Peyer's patch (tissue), 4 donors: ENCODE results near the gene CELF2. TPM values are rescaled to one million over a fixed set of nuclear protein-coding genes. Genes with fewer than 3 reads are reported as not detected.

Experiments used
- DNase-seq, 3 donors: peaks; one replicate each; pipeline ENCODE4 v3.0.0-alpha.2; 2017 to 2019
- H3K27ac ChIP-seq, 4 donors: fragments of 200-600 bp; sonication (generic); one replicate each; pipeline ENCODE4 v1.5.1; 2016 to 2019
- H3K27me3 ChIP-seq, 2 donors: fragments of 200-600 bp; sonication (generic); one replicate each; pipeline ENCODE4 v1.5.1; 2019
- H3K36me3 ChIP-seq, 3 donors: fragments of 200-600 bp; sonication (generic); one replicate each; pipeline ENCODE4 v1.5.1; 2016 to 2019
- H3K4me1 ChIP-seq, 4 donors: fragments of 200-600 bp; sonication (generic); one replicate each; pipeline ENCODE4 v1.5.1; 2016 to 2019
- H3K4me3 ChIP-seq, 4 donors: fragments of 200-600 bp; sonication (generic); 1 replicate in 3 of 4; 2 replicates in 1 of 4; pipeline ENCODE4 v1.5.1; 2016 to 2019; ENCODE audit warnings: mild to moderate bottlenecking in 1 of 4
- H3K9me3 ChIP-seq, 4 donors: fragments of 200-600 bp; sonication (generic); one replicate each; pipeline ENCODE4 v1.5.1; 2016 to 2019; ENCODE audit warnings: mild to moderate bottlenecking in 1 of 4
- POLR2A ChIP-seq, 2 donors: fragments of 450-650 bp; IDR thresholded peaks; one replicate each; pipeline ENCODE4 v1.5.1; 2017; ENCODE audit warnings: antibody characterized with exemption in 2 of 2, mild to moderate bottlenecking in 2 of 2, moderate library complexity in 2 of 2
- total RNA-seq, 4 donors: library from RNA; depleted of rRNA; stranded (reverse); fragments of >200 nt; gene quantifications; one replicate each; pipeline ENCODE4 v1.1.0, GENCODE V29; 2016
- TF ChIP-seq, protein P1 (sequence below), 6 experiments: fragments of 450-650 bp in 4 of 6; fragments of 200-600 bp in 2 of 6; sonication (generic) in 1 of 6; IDR thresholded peaks; one replicate each; pipeline ENCODE4 v1.5.1; 2017 to 2019; ENCODE audit warnings: antibody characterized with exemption in 6 of 6, mild to moderate bottlenecking in 3 of 6, moderate library complexity in 1 of 6

The CELF2 gene
- total RNA-seq, 4 donors from 2014 or later: 20.5 to 110 (median 40.7) TPM

DNA sequence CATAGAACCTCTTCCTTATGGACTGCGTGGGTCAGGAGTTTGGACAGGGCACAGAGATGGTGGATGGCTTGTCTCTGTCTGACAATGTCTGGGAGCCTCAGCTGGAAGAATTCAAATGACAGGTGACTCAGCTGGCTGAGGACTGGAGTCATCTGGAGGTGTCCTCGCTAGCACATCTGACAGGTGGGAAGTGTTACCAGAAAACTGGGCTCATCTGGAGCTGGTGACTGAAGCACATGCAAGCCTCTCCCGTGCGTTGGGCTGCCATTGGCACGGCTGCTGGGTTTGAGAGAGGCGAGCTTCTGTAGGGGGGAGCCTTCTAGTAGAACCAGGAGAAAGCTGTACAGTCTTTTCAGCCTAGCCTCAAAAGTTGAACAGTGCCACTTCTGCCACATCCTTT lies 71.0 kb downstream of the CELF2 start:
- DNase-seq: no peak
- Histone ChIP-seq H3K36me3 (no peaks in the 10 kb centered on the region), H3K27ac (no peak overlapping the region), H3K9me3 (no peaks in the 10 kb centered on the region), H3K4me3 (no peak overlapping the region), H3K27me3 (no peaks in the 10 kb centered on the region), H3K4me1 (peaks cover 0 to 5% (median 0%) of the 10 kb centered on the region in 4 donors)
- TF ChIP-seq, protein P1, sequence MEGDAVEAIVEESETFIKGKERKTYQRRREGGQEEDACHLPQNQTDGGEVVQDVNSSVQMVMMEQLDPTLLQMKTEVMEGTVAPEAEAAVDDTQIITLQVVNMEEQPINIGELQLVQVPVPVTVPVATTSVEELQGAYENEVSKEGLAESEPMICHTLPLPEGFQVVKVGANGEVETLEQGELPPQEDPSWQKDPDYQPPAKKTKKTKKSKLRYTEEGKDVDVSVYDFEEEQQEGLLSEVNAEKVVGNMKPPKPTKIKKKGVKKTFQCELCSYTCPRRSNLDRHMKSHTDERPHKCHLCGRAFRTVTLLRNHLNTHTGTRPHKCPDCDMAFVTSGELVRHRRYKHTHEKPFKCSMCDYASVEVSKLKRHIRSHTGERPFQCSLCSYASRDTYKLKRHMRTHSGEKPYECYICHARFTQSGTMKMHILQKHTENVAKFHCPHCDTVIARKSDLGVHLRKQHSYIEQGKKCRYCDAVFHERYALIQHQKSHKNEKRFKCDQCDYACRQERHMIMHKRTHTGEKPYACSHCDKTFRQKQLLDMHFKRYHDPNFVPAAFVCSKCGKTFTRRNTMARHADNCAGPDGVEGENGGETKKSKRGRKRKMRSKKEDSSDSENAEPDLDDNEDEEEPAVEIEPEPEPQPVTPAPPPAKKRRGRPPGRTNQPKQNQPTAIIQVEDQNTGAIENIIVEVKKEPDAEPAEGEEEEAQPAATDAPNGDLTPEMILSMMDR (IDR thresholded peaks at IDR 0.05): no peak
- no peak for TF ChIP-seq POLR2A (IDR thresholded peaks at IDR 0.05)

DNA sequence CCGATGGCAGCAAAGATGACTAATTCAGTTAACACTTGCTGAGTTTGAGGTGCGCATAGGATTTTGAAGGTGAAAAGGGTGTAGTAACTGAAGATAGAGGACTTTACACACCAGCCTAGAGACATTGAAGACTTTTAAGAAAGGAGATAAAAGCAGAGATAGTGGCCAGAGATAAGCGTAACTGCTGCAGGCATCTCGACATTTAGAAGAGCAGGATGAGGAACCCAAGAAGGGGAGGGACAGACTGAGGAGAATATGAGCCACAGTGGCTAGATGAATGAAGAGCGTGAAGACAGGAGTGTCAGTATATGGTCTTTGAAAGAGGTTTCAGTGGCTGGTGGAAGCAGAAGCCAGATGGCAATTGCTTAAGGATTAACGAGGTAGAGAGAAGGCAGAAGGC lies 71.6 kb downstream of the CELF2 start:
- no peak overlapping the region for H3K27ac ChIP-seq
- H3K27me3 ChIP-seq: no peaks in the 10 kb centered on the region
- no peak overlapping the region for H3K4me3 ChIP-seq
- no peak for TF ChIP-seq POLR2A (IDR thresholded peaks at IDR 0.05)
- TF ChIP-seq, protein P1 (IDR thresholded peaks at IDR 0.05): no peak
- peaks cover 0 to 5% (median 0%) of the 10 kb centered on the region in 4 donors for H3K4me1 ChIP-seq
- H3K9me3 ChIP-seq: no peaks in the 10 kb centered on the region
- H3K36me3 ChIP-seq: no peaks in the 10 kb centered on the region
- DNase-seq: no peak

DNA sequence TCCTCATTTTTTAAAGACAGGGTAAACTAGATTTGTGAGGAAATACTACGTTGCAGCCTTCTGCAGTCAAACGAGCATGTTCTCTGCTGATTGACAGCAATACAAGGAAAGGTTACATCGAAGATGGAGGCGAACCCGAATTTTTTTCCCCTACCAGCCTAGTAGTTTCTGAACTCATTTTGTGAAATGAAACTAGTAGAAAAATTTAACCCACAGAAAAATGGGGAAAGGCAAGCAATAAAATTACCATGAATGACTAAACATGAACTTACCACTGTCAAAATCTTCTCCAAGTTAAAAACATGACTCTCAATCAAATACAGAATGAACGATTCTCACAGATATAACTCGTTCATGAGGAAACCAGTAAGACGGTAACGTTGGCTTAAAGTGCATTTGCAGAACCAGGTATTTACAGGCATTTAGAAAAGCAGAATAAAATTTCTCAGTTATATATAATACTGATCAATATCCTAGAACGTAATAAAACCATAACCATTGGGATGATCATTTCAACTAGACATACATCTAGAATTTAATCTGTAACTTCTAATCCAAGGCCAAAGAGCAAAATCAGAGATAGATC lies 73.9 kb downstream of the CELF2 start:
- Histone ChIP-seq H3K9me3 (no peaks in the 10 kb centered on the region), H3K27me3 (no peaks in the 10 kb centered on the region), H3K4me3 (no peak overlapping the region), H3K36me3 (no peaks in the 10 kb centered on the region), H3K27ac (no peak overlapping the region), H3K4me1 (peaks cover 0 to 4% (median 0%) of the 10 kb centered on the region in 4 donors)
- TF ChIP-seq, protein P1 (IDR thresholded peaks at IDR 0.05): no peak
- no peak for TF ChIP-seq POLR2A (IDR thresholded peaks at IDR 0.05)
- DNase-seq: no peak

DNA sequence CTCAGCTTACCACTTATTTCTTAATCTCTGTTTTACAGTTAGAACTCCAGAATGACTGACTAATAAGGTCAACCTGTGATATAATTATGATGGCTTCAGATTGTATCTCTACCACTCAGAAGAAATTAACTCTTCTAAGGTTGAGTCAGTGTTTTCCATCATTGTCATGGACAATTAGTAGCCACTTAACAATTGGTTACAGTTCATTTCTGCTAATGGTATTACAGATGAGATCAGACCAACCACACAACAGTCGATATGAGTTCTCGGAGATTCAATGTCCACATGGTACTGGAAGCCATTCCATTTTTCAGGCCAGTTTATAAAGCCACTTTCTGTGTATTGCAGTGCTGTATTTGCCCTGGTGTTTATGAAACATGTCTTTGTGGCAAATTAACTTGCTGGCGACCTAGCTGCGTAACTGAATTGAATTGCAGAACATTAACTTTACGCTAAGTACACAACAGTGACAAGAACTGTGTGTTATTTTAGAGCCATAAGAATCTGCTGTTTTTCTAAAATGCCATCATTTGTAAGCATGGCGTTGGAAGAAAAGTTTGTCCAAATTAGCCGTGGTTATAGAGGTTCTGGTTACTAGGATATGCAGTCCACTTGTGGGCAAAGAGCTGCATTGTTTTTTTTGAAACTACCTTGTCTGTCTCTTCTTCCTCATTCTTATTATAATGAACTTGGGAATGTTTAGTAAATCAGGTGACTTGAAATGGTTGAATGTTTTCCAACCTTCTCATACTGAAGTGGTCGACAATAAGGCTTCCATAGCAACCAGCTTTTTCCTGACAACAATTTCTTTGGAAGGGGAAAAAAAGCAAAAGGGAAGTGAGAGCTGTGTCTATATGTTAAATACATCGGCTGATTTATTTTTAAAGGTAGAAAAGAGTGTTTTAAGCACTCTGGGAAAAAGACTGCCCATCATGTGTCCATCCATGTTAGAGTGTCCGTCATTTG lies 76.4 kb downstream of the CELF2 start:
- H3K4me1 ChIP-seq: no peaks in the 10 kb centered on the region

DNA sequence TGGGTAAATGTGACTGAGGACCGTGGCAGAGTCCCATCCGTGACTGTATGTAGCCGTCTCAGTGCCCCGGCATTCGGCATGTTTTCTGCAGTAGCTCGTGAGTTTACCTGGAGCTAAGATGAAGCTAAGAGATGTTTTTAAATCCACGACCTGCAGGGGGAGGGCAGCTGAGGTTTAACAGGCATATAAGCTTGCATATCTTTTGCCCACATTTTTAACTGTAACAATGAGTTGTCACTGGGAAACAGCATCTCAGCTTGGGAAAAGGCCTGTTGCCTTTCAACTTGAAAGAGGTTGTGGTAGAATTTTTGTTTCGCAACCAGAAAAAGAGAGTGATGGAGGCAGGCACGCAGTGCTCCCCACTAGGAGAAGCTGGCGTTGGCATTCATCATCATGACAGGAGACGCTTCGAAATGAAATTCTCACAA lies 77.7 kb downstream of the CELF2 start:
- H3K36me3 ChIP-seq: no peaks in the 10 kb centered on the region
- no peak overlapping the region for H3K27ac ChIP-seq
- no peak overlapping the region for H3K4me3 ChIP-seq
- no peaks in the 10 kb centered on the region for H3K4me1 ChIP-seq
- TF ChIP-seq POLR2A (IDR thresholded peaks at IDR 0.05): no peak
- TF ChIP-seq, protein P1 (IDR thresholded peaks at IDR 0.05): no peak
- DNase-seq: no peak
- no peaks in the 10 kb centered on the region for H3K27me3 ChIP-seq
- no peaks in the 10 kb centered on the region for H3K9me3 ChIP-seq

More for the DNA sequence above, 76.4 kb downstream of the CELF2 start:
- no peak for DNase-seq
- Histone ChIP-seq H3K36me3 (no peaks in the 10 kb centered on the region), H3K27ac (no peak overlapping the region), H3K4me3 (no peak overlapping the region), H3K27me3 (no peaks in the 10 kb centered on the region), H3K9me3 (no peaks in the 10 kb centered on the region)
- TF ChIP-seq, protein P1 (IDR thresholded peaks at IDR 0.05): no peak
- TF ChIP-seq POLR2A (IDR thresholded peaks at IDR 0.05): no peak
